GM23338 (cell line): ENCODE data around the gene HSP90AB1. TPM values are rescaled to one million over a fixed set of nuclear protein-coding genes. Genes with fewer than 3 reads are reported as not detected.

ENCODE experiments used
- ATAC-seq: fragments of 200-7000 bp; cut with Tn5 transposase; 3 replicates; pipeline ENCODE4 v1.9.1; 2020
- DNase-seq: peaks from one replicate; pipeline ENCODE4 v3.0.0-alpha.2; 2015; ENCODE audit warnings: low spot score
- H2AFZ ChIP-seq: fragments of 200-600 bp; sonication (generic); 2 replicates; pipeline ENCODE4 v1.8.0; 2016; ENCODE audit warnings: antibody characterized with exemption, mild to moderate bottlenecking, moderate library complexity
- H3F3A ChIP-seq: fragments of 200-600 bp; sonication (generic); replicated peaks from 2 replicates; pipeline ENCODE4 v1.8.0; 2017; ENCODE audit warnings: antibody characterized with exemption, mixed run types, low read depth
- H3K27ac ChIP-seq: fragments of 200-600 bp; sonication (generic); 2 replicates; pipeline ENCODE4 v1.6.1; 2016; ENCODE audit warnings: low read depth
- H3K27me3 ChIP-seq: fragments of 200-600 bp; sonication (generic); 2 replicates; pipeline ENCODE4 v1.8.0; 2016; ENCODE audit warnings: mild to moderate bottlenecking, mixed run types, moderate library complexity; ENCODE audit not compliant: insufficient read depth
- H3K36me3 ChIP-seq: fragments of 200-600 bp; sonication (generic); 2 replicates; pipeline ENCODE4 v1.8.0; 2016; ENCODE audit warnings: mild to moderate bottlenecking; ENCODE audit not compliant: insufficient read depth
- H3K4me1 ChIP-seq: fragments of 200-600 bp; sonication (generic); 2 replicates; pipeline ENCODE4 v1.8.0; 2016; ENCODE audit warnings: mild to moderate bottlenecking, moderate library complexity; ENCODE audit not compliant: insufficient read depth
- H3K4me2 ChIP-seq: fragments of 200-600 bp; sonication (generic); 2 replicates; pipeline ENCODE4 v1.7.1; 2017; ENCODE audit warnings: mixed run types
- H3K4me3 ChIP-seq: fragments of 200-600 bp; sonication (generic); 2 replicates; pipeline ENCODE4 v1.6.1; 2016; ENCODE audit warnings: mixed run types
- H3K79me2 ChIP-seq: fragments of 200-600 bp; sonication (generic); replicated peaks from 2 replicates; pipeline ENCODE4 v1.8.0; 2017; ENCODE audit warnings: mild to moderate bottlenecking; ENCODE audit not compliant: insufficient read depth
- H3K9me2 ChIP-seq: fragments of 200-600 bp; sonication (generic); 2 replicates; pipeline ENCODE4 v1.8.0; 2017; ENCODE audit not compliant: insufficient read depth
- H4K20me1 ChIP-seq: fragments of 200-600 bp; sonication (generic); replicated peaks from 2 replicates; pipeline ENCODE4 v1.8.0; 2017; ENCODE audit warnings: mild to moderate bottlenecking; ENCODE audit not compliant: insufficient read depth
- H3K27ac Mint-ChIP-seq: 2 replicates; pipeline ENCODE4 v1.8.0; 2020; ENCODE audit warnings: inconsistent platforms, mild to moderate bottlenecking, moderate library complexity, mixed read lengths
- H3K27me3 Mint-ChIP-seq: 3 replicates; pipeline ENCODE4 v1.8.0; 2022; ENCODE audit warnings: low read depth, mild to moderate bottlenecking, moderate library complexity, mixed read lengths, inconsistent platforms; ENCODE audit not compliant: insufficient read depth, poor library complexity
- H3K36me3 Mint-ChIP-seq: 3 replicates; pipeline ENCODE4 v1.8.0; 2021; ENCODE audit warnings: low read depth, mild to moderate bottlenecking, inconsistent platforms, moderate library complexity, mixed read lengths
- H3K4me1 Mint-ChIP-seq: 3 replicates; pipeline ENCODE4 v1.8.0; 2020; ENCODE audit warnings: mild to moderate bottlenecking, inconsistent platforms, mixed read lengths
- H3K4me3 Mint-ChIP-seq: 3 replicates; pipeline ENCODE4 v1.8.0; 2021; ENCODE audit warnings: moderate library complexity, mild to moderate bottlenecking, inconsistent platforms, mixed read lengths
- H3K9me3 Mint-ChIP-seq: 3 replicates; pipeline ENCODE4 v1.8.0; 2020; ENCODE audit warnings: moderate library complexity, mild to moderate bottlenecking, inconsistent platforms, mixed read lengths
- CREB1 ChIP-seq: fragments of 250-450 bp; sonication (Bioruptor Pico); IDR thresholded peaks from 2 replicates; pipeline ENCODE4 v1.5.0; 2020; ENCODE audit warnings: low read depth, mild to moderate bottlenecking, moderate library complexity
- EZH2 ChIP-seq: fragments of 200-600 bp; sonication (generic); IDR thresholded peaks from one replicate; pipeline ENCODE4 v1.8.0; 2017; ENCODE audit warnings: antibody characterized with exemption, mild to moderate bottlenecking, low read depth; ENCODE audit not compliant: unreplicated experiment
- EZH2phosphoT487 ChIP-seq: fragments of 200-600 bp; sonication (generic); IDR thresholded peaks from one replicate; pipeline ENCODE4 v1.8.1; 2018; ENCODE audit warnings: antibody characterized with exemption; ENCODE audit not compliant: unreplicated experiment
- JUNB ChIP-seq: IDR thresholded peaks from one replicate; pipeline ENCODE4 v1.6.1; 2016; ENCODE audit warnings: antibody characterized with exemption; ENCODE audit not compliant: unreplicated experiment
- NANOG ChIP-seq: IDR thresholded peaks from 2 replicates; pipeline ENCODE4 v1.6.1; 2016; ENCODE audit warnings: antibody characterized with exemption, borderline replicate concordance
- POLR2AphosphoS5 ChIP-seq: IDR thresholded peaks from 2 replicates; pipeline ENCODE4 v1.6.1; 2016; ENCODE audit warnings: antibody characterized with exemption, low read depth
- STAT1 ChIP-seq: IDR thresholded peaks from one replicate; pipeline ENCODE4 v1.6.1; 2016; ENCODE audit warnings: antibody characterized with exemption; ENCODE audit not compliant: unreplicated experiment
- ZNF114 ChIP-seq: fragments of 250-450 bp; sonication (Bioruptor Pico); IDR thresholded peaks from 2 replicates; pipeline ENCODE4 v1.5.0; 2020; ENCODE audit warnings: mild to moderate bottlenecking, moderate library complexity
- ZNF331 ChIP-seq: fragments of 250-450 bp; sonication (Bioruptor Pico); IDR thresholded peaks from 2 replicates; pipeline ENCODE4 v1.5.0; 2020; ENCODE audit warnings: low read depth, mild to moderate bottlenecking, moderate library complexity
- polyA plus RNA-seq: library from polyadenylated mRNA; unstranded; fragments of >200 nt; fragmentation: Nextera tagmentation; extraction: Ambion mirVana; gene quantifications from 2 replicates; pipeline ENCODE4 v1.2.1, GENCODE V29; 2016
- total RNA-seq: library from RNA; depleted of rRNA; stranded (reverse); fragments of >200 nt; shearing (Covaris generic); gene quantifications from 2 replicates; pipeline ENCODE4 v1.2.3, GENCODE V29; 2014
- TF ChIP-seq, protein P1 (sequence below): fragments of 250-450 bp; sonication (Bioruptor Pico); IDR thresholded peaks from 2 replicates; pipeline ENCODE4 v1.5.0; 2020; ENCODE audit warnings: mild to moderate bottlenecking, moderate library complexity
- TF ChIP-seq, protein P2 (sequence below), 2 experiments: fragments of 200-600 bp in 1 of 2; sonication (generic) in 1 of 2; conservative IDR thresholded peaks; 2 replicates each; pipeline versions ENCODE4 v1.5.1 to v1.6.1; 2016 to 2017; ENCODE audit warnings: antibody characterized with exemption in 2 of 2, low read depth in 2 of 2, mild to moderate bottlenecking in 2 of 2, moderate library complexity in 1 of 2
- TF ChIP-seq, protein P3 (sequence below): IDR thresholded peaks from 2 replicates; pipeline ENCODE4 v1.6.1; 2016; ENCODE audit warnings: antibody characterized with exemption
- TF ChIP-seq, protein P4 (sequence below): IDR thresholded peaks from one replicate; pipeline ENCODE4 v1.6.1; 2018; ENCODE audit warnings: antibody characterized with exemption; ENCODE audit not compliant: unreplicated experiment

Gene HSP90AB1
- total and polyA plus RNA-seq, 2 experiments from 2014 or later, result 1,425 to 2,361 TPM

DNA sequence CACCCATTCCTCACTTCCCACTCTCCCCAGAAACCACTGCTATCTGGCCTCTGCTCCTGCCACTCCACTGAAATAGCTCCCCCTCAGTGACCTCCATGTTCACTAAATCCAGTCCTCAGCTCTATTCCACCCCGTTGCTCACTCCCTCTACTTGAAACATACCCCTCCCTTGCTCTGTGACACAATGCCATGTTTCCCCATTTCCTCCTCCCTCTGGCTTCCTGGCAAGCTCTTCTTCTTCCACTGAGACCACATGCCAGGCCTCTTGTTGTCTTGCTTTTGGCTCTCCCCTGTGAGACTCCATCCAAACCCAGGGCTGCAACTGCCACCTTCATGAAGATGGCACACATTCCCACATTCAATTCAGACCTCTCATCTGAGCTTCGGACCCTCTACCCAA lies 37.2 kb downstream of the HSP90AB1 start (continued):
- TF ChIP-seq, protein P1, sequence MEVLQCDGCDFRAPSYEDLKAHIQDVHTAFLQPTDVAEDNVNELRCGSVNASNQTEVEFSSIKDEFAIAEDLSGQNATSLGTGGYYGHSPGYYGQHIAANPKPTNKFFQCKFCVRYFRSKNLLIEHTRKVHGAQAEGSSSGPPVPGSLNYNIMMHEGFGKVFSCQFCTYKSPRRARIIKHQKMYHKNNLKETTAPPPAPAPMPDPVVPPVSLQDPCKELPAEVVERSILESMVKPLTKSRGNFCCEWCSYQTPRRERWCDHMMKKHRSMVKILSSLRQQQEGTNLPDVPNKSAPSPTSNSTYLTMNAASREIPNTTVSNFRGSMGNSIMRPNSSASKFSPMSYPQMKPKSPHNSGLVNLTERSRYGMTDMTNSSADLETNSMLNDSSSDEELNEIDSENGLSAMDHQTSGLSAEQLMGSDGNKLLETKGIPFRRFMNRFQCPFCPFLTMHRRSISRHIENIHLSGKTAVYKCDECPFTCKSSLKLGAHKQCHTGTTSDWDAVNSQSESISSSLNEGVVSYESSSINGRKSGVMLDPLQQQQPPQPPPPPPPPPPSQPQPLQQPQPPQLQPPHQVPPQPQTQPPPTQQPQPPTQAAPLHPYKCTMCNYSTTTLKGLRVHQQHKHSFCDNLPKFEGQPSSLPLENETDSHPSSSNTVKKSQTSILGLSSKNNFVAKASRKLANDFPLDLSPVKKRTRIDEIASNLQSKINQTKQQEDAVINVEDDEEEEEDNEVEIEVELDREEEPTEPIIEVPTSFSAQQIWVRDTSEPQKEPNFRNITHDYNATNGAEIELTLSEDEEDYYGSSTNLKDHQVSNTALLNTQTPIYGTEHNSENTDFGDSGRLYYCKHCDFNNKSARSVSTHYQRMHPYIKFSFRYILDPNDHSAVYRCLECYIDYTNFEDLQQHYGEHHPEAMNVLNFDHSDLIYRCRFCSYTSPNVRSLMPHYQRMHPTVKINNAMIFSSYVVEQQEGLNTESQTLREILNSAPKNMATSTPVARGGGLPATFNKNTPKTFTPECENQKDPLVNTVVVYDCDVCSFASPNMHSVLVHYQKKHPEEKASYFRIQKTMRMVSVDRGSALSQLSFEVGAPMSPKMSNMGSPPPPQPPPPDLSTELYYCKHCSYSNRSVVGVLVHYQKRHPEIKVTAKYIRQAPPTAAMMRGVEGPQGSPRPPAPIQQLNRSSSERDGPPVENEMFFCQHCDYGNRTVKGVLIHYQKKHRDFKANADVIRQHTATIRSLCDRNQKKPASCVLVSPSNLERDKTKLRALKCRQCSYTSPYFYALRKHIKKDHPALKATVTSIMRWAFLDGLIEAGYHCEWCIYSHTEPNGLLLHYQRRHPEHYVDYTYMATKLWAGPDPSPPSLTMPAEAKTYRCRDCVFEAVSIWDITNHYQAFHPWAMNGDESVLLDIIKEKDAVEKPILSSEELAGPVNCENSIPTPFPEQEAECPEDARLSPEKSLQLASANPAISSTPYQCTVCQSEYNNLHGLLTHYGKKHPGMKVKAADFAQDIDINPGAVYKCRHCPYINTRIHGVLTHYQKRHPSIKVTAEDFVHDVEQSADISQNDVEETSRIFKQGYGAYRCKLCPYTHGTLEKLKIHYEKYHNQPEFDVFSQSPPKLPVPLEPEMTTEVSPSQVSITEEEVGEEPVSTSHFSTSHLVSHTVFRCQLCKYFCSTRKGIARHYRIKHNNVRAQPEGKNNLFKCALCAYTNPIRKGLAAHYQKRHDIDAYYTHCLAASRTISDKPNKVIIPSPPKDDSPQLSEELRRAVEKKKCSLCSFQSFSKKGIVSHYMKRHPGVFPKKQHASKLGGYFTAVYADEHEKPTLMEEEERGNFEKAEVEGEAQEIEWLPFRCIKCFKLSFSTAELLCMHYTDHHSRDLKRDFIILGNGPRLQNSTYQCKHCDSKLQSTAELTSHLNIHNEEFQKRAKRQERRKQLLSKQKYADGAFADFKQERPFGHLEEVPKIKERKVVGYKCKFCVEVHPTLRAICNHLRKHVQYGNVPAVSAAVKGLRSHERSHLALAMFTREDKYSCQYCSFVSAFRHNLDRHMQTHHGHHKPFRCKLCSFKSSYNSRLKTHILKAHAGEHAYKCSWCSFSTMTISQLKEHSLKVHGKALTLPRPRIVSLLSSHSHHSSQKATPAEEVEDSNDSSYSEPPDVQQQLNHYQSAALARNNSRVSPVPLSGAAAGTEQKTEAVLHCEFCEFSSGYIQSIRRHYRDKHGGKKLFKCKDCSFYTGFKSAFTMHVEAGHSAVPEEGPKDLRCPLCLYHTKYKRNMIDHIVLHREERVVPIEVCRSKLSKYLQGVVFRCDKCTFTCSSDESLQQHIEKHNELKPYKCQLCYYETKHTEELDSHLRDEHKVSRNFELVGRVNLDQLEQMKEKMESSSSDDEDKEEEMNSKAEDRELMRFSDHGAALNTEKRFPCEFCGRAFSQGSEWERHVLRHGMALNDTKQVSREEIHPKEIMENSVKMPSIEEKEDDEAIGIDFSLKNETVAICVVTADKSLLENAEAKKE, result no peak
- no peak for TF ChIP-seq ZNF331 (CRISPR knock-in tag)
- TF ChIP-seq CREB1 (CRISPR knock-in tag), result no peak
- TF ChIP-seq EZH2phosphoT487, result no peak

DNA sequence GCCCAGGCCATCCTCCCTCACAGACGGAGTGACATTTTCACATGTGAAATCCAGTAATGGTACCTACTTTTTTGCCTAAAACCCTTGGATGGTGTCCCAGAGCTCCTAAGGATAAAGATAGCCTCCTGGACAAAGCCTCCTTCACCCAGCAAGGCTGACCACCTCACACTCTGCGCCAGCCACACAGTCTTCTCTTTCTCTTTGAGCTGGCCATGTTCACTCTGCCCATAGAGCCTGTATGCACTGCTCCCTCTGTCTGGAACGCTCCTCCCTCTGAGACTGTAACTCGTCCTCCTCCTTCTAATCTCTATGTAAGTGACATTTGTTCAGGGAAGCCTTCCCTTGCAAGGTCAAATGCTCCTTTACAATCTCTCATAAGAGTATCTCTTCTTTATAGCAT lies 38.0 kb downstream of the HSP90AB1 start:
- Mint-ChIP-seq H3K4me1 (peaks cover 7% of the 10 kb centered on the region), H3K27me3 (peaks cover 13% of the 10 kb centered on the region), H3K4me3 (no peak overlapping the region; the same call in 2 of the 3 replicates), H3K9me3 (no peaks in the 10 kb centered on the region; the same call in 2 of the 3 replicates), H3K36me3 (no peaks in the 10 kb centered on the region; the same call in 2 of the 3 replicates), H3K27ac (no peak overlapping the region)
- Histone ChIP-seq H3K27ac (no peak overlapping the region), H3K9me2 (no peaks in the 10 kb centered on the region), H3K4me1 (no peaks in the 10 kb centered on the region), H3K79me2 (no peaks in the 10 kb centered on the region), H3K27me3 (0 out of 2 replicates have a peak, but pooled peaks cover 5% of the 10 kb centered on the region), H2AFZ (no peak overlapping the region), H3K4me2 (no peak overlapping the region), H3F3A (no peaks in the 10 kb centered on the region), H3K36me3 (no peaks in the 10 kb centered on the region), H4K20me1 (no peaks in the 10 kb centered on the region), H3K4me3 (no peak overlapping the region)
- DNase-seq (no peak), ATAC-seq (no peak)
- TF ChIP-seq NANOG, result no peak
- no peak for TF ChIP-seq JUNB
- TF ChIP-seq, protein P2, sequence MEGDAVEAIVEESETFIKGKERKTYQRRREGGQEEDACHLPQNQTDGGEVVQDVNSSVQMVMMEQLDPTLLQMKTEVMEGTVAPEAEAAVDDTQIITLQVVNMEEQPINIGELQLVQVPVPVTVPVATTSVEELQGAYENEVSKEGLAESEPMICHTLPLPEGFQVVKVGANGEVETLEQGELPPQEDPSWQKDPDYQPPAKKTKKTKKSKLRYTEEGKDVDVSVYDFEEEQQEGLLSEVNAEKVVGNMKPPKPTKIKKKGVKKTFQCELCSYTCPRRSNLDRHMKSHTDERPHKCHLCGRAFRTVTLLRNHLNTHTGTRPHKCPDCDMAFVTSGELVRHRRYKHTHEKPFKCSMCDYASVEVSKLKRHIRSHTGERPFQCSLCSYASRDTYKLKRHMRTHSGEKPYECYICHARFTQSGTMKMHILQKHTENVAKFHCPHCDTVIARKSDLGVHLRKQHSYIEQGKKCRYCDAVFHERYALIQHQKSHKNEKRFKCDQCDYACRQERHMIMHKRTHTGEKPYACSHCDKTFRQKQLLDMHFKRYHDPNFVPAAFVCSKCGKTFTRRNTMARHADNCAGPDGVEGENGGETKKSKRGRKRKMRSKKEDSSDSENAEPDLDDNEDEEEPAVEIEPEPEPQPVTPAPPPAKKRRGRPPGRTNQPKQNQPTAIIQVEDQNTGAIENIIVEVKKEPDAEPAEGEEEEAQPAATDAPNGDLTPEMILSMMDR (conservative IDR thresholded peaks at IDR 0.05; ENCODE audit: low read depth in 2 of 2), result no peak
- no peak for TF ChIP-seq ZNF114 (CRISPR knock-in tag)
- TF ChIP-seq EZH2phosphoT487, result no peak
- no peak for TF ChIP-seq CREB1 (CRISPR knock-in tag)
- TF ChIP-seq, protein P3, sequence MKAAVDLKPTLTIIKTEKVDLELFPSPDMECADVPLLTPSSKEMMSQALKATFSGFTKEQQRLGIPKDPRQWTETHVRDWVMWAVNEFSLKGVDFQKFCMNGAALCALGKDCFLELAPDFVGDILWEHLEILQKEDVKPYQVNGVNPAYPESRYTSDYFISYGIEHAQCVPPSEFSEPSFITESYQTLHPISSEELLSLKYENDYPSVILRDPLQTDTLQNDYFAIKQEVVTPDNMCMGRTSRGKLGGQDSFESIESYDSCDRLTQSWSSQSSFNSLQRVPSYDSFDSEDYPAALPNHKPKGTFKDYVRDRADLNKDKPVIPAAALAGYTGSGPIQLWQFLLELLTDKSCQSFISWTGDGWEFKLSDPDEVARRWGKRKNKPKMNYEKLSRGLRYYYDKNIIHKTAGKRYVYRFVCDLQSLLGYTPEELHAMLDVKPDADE, result no peak
- TF ChIP-seq ZNF331 (CRISPR knock-in tag), result no peak
- TF ChIP-seq POLR2AphosphoS5, result no peak
- no peak for TF ChIP-seq STAT1
- TF ChIP-seq, protein P4, sequence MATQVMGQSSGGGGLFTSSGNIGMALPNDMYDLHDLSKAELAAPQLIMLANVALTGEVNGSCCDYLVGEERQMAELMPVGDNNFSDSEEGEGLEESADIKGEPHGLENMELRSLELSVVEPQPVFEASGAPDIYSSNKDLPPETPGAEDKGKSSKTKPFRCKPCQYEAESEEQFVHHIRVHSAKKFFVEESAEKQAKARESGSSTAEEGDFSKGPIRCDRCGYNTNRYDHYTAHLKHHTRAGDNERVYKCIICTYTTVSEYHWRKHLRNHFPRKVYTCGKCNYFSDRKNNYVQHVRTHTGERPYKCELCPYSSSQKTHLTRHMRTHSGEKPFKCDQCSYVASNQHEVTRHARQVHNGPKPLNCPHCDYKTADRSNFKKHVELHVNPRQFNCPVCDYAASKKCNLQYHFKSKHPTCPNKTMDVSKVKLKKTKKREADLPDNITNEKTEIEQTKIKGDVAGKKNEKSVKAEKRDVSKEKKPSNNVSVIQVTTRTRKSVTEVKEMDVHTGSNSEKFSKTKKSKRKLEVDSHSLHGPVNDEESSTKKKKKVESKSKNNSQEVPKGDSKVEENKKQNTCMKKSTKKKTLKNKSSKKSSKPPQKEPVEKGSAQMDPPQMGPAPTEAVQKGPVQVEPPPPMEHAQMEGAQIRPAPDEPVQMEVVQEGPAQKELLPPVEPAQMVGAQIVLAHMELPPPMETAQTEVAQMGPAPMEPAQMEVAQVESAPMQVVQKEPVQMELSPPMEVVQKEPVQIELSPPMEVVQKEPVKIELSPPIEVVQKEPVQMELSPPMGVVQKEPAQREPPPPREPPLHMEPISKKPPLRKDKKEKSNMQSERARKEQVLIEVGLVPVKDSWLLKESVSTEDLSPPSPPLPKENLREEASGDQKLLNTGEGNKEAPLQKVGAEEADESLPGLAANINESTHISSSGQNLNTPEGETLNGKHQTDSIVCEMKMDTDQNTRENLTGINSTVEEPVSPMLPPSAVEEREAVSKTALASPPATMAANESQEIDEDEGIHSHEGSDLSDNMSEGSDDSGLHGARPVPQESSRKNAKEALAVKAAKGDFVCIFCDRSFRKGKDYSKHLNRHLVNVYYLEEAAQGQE, result no peak
- no peak for TF ChIP-seq EZH2
